GM12864 (cell line): ENCODE results near the gene OSR1.

ENCODE experiments used
- DNase-seq: peaks from one replicate; pipeline ENCODE4 v3.0.0-alpha.2; 2011; ENCODE audit warnings: low read depth
- H3K4me3 ChIP-seq: 2 replicates; pipeline ENCODE4 v1.5.1; 2011; ENCODE audit warnings: mild to moderate bottlenecking, low read depth, low read length, control low read depth
- TF ChIP-seq, protein P1 (sequence below): IDR thresholded peaks from 2 replicates; pipeline ENCODE4 v1.5.1; 2011; ENCODE audit warnings: low read depth, mild to moderate bottlenecking, moderate library complexity, low read length, control low read depth, inconsistent platforms; ENCODE audit errors: missing control alignments

OSR1 gene

DNA sequence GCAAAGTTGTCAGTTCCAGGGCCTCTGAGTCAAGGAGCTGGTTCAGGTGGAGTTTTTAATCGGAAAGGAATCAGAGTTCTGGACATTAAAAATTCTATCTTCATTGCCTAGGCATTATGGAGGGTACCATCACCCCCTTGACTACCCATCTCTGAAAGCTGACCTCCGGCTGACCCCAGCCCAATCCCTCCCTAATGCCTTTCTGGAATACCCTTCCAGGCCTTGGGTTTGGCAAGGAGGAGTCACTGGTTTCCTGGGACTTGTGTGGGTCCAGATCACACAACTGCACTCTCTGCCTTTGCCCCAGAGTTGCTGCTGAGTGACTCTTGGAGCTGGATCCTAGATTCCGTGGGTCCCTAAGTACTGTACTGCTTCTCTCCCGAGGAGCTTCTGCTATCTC is 1.0 kb upstream of the OSR1 start:
- no peak overlapping the region for H3K4me3 ChIP-seq
- DNase-seq = no peak
- TF ChIP-seq, protein P1, sequence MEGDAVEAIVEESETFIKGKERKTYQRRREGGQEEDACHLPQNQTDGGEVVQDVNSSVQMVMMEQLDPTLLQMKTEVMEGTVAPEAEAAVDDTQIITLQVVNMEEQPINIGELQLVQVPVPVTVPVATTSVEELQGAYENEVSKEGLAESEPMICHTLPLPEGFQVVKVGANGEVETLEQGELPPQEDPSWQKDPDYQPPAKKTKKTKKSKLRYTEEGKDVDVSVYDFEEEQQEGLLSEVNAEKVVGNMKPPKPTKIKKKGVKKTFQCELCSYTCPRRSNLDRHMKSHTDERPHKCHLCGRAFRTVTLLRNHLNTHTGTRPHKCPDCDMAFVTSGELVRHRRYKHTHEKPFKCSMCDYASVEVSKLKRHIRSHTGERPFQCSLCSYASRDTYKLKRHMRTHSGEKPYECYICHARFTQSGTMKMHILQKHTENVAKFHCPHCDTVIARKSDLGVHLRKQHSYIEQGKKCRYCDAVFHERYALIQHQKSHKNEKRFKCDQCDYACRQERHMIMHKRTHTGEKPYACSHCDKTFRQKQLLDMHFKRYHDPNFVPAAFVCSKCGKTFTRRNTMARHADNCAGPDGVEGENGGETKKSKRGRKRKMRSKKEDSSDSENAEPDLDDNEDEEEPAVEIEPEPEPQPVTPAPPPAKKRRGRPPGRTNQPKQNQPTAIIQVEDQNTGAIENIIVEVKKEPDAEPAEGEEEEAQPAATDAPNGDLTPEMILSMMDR = no peak

GRCh38 chr2:19359021-19359357 is 566 bp upstream of the OSR1 start:
- no peak overlapping the region for H3K4me3 ChIP-seq
- DNase-seq = no peak
- TF ChIP-seq, protein P1 = no peak

- DNase-seq = no peak
- TF ChIP-seq, protein P1 = no peak
- H3K4me3 ChIP-seq = no peak overlapping the region
These were observed 801 bp downstream of the OSR1 start for GRCh38 chr2:19357402-19358241.

DNA sequence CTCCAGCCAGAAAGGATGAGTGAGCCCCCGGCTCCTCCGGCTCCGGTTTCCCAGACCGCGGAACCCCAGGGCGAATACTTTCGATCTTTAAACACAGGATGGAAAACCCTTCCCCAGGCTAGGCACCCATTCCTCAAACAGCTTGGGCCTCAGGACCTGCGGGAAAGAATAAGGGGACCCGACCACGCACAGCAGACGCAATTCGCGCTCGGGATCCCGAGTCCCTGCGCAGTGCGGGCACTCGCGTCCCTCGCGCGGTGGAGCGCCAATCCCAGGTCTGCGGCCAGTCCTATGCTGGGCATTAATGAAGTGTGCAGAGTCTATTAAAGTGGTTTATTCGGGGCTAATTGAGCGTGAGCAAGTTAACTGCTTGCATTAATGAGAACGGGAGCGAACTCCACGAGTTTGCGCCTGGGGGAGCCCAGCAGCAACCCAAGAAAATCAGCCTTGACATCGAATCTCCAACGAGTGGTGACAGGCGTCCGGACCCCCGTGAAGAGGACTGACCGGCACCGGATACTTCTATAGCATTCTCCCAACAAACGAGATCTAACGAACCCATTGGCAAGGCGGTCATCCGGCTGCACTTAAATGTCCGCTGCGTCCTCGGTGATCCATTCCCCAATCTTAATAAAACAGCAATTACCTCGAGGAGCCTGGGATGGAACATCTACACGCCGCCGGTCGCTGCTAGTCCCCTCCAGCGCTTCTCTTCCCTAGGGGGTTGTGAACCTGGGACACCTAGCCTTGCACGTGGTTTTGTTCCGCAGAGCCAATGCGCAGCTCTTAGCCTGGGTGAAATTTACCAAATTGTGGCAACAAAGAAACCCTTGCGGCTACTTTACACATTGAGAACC is 1.6 kb downstream of the OSR1 start:
- TF ChIP-seq, protein P1 = no peak
- DNase-seq = no peak
- no peak overlapping the region for H3K4me3 ChIP-seq

GRCh38 chr2:19355931-19356544 is 2.4 kb downstream of the OSR1 start:
- DNase-seq = no peak
- H3K4me3 ChIP-seq = no peak overlapping the region
- TF ChIP-seq, protein P1 = no peak

DNA sequence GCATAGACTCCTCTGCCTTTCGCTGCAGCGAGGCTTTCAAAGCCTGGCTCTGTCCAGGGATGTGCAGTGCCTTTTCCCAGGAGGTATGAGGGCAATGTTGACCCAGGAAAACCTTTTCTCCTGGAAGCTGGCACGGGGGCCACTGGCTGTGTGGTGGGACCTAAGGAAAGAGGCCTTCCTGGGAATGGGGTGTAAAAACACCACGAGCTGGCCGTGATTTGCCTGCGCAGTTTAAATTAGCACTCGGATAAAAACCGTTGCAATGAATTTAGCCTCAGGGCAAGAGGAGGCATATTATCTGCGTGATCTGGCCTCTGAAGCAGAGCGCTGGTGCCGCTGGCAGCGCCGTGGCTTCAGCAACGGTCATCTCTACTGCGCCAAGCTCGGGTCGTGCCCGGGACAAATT is 3.0 kb downstream of the OSR1 start:
- TF ChIP-seq, protein P1 = no peak
- no peak overlapping the region for H3K4me3 ChIP-seq
- DNase-seq = no peak
